Vagina (tissue), 2 donors: ENCODE data around the gene EPS15.

ENCODE experiments used
- POLR2AphosphoS5 ChIP-seq, 2 donors: sonication (generic); formaldehyde crosslinking; IDR thresholded peaks; one replicate each; pipeline ENCODE4 v1.9.0; 2017; ENCODE audit warnings: antibody characterized with exemption in 2 of 2, mild to moderate bottlenecking in 2 of 2, low read depth in 1 of 2; ENCODE audit not compliant: insufficient read depth in 1 of 2
- TF ChIP-seq, protein P1 (sequence below), 3 experiments: fragments of 450-650 bp in 2 of 3; fragments of 200-600 bp in 1 of 3; sonication (generic) in 1 of 3; IDR thresholded peaks; one replicate each; pipeline ENCODE4 v1.5.1; 2017 to 2019; ENCODE audit warnings: antibody characterized with exemption in 3 of 3, mild to moderate bottlenecking in 2 of 3, moderate library complexity in 2 of 3

DNA sequence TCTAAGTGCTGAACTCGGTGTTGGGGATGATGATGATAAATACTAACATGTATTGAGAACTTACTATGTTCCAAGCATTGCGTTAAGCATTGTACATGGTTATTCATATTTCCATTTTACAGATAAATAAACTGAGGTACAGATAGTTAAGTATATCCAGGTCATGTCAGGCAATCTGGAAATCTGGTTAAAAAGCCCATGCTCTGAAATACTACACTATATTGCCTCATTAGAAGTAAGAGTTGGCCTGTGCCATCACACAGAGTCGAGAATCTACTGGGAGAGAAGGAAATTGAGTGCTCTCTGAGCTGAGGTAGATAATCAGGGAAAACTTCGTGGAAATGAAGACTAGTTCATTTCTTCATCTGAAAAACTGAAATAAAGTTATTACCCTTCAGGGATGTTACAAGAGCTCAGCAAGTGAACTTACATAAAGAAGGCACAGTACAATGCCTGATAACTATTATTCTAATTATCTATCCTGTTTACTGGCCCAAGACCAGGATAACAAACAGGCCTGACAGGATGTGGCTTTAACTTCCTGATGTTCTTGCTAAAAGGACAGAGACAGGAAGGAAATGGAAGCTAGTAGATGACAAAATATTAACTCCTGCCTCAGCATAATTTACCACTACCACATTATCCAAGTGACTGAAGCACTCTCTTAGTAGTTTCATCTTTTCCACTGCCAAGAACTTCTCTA lies 85.6 kb downstream of the EPS15 start:
- TF ChIP-seq POLR2AphosphoS5 (IDR thresholded peaks at IDR 0.05; ENCODE audit: insufficient read depth in 1 of 2, low read depth in 1 of 2) = peak in 1 of 2 donors; percentile 55
- TF ChIP-seq, protein P1, sequence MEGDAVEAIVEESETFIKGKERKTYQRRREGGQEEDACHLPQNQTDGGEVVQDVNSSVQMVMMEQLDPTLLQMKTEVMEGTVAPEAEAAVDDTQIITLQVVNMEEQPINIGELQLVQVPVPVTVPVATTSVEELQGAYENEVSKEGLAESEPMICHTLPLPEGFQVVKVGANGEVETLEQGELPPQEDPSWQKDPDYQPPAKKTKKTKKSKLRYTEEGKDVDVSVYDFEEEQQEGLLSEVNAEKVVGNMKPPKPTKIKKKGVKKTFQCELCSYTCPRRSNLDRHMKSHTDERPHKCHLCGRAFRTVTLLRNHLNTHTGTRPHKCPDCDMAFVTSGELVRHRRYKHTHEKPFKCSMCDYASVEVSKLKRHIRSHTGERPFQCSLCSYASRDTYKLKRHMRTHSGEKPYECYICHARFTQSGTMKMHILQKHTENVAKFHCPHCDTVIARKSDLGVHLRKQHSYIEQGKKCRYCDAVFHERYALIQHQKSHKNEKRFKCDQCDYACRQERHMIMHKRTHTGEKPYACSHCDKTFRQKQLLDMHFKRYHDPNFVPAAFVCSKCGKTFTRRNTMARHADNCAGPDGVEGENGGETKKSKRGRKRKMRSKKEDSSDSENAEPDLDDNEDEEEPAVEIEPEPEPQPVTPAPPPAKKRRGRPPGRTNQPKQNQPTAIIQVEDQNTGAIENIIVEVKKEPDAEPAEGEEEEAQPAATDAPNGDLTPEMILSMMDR (IDR thresholded peaks at IDR 0.05) = no peak
